Measurements from ENCODE around the gene SLITRK6.
"Not testable (repeated sequence)": the region's sequence is repeated elsewhere in the genome, so short reads cannot be mapped to it uniquely, and the experiment has no call there.

The SLITRK6 gene, protein sequence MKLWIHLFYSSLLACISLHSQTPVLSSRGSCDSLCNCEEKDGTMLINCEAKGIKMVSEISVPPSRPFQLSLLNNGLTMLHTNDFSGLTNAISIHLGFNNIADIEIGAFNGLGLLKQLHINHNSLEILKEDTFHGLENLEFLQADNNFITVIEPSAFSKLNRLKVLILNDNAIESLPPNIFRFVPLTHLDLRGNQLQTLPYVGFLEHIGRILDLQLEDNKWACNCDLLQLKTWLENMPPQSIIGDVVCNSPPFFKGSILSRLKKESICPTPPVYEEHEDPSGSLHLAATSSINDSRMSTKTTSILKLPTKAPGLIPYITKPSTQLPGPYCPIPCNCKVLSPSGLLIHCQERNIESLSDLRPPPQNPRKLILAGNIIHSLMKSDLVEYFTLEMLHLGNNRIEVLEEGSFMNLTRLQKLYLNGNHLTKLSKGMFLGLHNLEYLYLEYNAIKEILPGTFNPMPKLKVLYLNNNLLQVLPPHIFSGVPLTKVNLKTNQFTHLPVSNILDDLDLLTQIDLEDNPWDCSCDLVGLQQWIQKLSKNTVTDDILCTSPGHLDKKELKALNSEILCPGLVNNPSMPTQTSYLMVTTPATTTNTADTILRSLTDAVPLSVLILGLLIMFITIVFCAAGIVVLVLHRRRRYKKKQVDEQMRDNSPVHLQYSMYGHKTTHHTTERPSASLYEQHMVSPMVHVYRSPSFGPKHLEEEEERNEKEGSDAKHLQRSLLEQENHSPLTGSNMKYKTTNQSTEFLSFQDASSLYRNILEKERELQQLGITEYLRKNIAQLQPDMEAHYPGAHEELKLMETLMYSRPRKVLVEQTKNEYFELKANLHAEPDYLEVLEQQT

DNA sequence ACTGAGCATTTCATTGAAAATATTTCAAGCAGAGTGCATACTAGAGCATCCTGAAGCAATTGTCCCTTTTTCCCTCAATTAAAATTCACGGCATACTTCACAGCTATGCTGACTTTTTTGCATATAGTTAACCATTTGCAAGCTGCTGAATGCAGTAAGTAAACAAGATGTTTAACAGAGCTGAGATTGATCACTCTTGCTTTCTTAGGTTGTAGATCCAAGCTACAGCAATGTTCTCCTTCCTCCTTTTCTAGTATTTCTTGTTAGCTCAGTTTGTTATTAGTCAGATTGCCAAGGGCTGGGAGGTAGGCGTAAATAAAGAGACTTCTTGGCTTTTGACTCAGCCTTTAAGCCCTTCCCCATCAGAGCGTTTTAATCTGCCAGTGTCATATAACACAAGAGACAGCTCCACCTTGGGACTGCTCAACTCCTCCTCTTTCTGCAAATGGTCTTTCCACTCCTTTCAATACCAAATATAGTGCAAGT lies at the start of gene SLITRK6:
TSS of gene SLITRK6 (minus strand) at position 323 of the 486 bp plus-strand sequence. CDS start 2,911 bp downstream, outside the sequence.
- no peak for DNase-seq

DNA sequence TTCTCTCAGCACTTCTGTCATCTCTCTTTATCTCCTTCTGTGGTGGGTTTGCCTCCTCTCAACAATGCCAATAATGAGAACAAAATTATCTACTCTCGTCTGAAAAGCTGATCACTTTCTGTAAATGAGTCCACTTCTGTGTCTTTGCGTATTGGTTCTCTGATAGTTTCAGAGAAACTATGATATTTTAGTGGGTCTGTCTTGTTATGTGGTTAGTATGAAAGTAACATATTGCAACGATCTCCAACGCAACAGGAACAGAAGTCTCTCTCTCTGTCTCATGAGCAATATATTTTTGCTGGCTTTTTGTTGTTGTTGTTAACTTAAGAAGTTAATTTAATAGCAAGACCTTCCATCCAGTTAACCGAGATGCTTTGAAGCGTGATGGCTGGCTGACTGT lies 47.8 kb upstream of the SLITRK6 start:
- DNase-seq, result no peak

DNA sequence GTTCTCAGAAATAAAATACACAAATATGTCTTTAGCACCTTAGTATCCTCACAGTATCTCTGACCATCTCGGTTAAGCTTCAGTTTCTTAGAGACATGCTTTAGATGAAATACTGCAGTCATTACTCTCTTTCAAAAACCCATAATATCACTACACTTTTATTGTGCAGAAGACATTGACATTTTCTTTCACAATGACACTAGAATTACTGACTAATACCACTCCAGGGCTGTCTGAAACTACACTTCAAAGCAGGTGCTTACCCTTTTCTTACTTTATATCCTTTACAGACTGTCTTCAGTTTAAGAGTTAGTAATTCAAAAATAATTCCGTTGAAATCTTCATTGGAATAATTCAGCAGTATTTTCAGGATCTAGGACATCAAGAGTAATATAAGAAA lies 42.2 kb upstream of the SLITRK6 start:
- no peak for DNase-seq

DNA sequence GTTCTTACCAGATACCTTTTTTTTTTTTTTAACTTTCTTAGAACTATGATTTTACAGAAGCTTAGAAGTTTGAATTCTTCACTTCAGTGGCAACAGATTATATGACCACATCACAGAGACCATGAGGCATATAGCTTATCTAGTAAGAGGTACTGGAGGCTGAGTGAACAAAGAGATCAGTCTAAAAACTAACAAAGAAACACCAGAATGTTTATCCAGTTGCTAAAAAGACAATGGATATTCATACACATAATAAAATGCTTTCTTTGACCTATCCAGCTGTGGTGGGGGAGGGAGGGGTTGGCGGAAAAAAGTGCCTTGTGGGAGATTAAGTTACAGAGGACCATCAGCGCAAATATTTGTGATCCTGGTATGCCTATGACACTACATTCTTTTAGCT lies 34.7 kb upstream of the SLITRK6 start:
- no peak for DNase-seq

DNA sequence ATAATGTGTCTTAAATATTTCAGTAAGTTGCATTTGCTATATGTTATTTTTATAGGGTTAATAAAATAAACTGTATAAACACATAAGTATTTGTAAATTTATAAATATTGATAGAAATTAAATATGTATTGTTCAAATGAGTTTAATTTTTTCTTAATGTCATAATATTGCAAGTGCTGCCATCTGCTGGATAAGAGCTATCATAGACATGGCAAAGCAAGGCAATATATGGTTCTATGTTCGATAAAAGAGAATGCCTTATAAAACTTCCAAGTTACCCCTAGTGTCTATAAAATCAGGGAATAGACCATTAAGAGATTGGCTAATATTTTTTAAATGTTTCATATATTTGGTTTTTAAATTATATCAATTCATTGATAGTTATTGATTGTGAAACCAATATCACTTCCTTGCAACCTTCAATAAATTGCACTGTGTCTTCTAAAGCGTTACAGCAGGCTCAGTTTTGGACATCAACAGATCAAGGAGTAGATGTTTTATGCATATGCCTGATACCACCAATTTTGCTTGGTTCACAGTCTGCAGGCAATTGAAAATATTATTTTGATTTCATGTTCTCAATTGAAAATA lies 29.0 kb upstream of the SLITRK6 start:
- DNase-seq, result no peak

DNA sequence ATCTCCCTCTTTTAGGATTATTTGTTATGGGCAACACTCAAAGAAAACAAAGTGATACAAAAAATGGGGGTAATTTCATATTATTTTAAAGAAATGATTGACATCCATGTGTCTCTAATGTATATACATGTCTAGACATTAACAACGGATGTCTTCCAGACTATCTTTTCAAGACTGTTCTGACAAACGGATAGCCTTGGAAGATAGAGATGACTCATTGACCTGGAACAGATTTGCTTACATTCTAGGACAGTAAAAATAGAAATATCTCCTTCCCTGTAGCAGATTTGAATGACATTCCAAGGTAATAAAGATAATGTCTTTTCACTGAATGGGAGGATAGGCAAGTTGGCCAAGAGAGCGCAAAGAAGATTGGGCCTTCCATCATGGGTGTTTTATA lies 26.2 kb upstream of the SLITRK6 start:
- no peak for DNase-seq

DNA sequence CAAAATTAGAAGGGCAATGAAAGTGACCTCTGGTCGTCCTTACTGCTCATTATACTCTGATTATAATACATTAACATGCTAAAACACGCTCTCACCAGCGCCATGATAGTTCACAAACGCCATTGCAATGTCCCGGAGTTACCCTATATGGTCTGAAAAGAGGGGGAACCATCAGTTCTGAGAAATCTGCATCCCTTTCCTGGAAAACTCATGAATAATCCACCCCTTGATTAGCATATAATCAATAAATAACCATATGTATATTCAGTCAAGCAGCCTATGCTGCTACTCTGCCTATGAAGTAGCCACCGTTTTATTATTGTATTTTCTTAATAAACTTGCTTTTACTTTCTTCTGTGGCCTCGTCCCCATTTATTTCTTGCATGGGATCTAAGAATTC lies 24.6 kb upstream of the SLITRK6 start:
- no peak for DNase-seq

DNA sequence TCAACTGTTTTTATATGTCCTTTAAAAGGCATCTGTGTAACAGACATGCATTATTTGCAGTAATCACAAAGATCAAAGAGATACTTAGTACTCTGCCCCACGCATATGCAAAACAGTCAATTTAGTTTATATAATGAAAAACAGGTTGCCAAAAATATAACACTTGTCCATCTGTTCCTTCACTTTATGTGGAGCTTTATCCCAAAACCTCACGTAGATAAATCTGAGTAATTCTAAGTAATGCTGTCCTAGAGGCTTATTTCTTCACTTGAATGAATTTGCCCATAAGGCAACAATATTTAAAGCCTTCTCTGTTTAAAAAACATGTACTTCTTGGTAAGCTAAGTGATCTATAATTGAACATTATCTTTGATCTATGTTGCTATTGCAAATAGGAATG lies 20.3 kb upstream of the SLITRK6 start:
- DNase-seq, result no peak

DNA sequence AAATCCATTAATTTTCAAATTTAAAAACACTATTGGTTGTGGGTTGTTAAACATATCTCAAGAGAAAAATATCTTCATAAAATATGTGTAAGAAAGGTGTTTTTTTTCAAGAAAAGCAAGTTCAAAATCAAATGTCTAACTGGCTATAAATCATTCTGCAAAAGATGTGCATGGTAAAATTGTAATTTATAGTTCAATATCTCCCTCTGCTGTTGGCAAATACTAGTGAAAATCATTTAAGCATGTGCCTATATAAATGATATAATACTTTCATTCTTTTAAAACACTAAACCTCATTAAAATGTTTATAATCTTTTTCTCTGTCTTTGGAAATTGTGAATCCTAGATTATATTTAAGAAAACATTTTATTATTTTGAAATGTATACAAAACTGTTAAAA lies 17.2 kb upstream of the SLITRK6 start:
- no peak for DNase-seq

DNA sequence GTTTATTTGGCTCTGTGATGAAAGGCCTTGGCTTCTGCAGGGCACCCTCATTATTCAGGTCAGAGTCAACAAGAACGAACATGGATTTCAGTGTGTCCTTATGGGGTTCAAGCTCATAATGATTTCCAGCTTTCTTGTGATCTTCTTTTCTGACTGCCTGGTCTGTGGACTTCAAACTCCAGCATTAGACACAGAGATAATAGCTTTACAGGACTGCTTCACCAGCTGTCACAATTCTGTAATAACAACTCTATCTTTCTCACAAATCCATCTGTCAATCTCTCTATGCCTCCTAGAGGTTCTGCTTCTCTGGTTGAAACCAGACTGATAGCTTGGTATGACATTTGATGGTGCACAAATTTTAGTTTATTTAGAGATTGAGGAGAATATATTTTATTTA lies 13.1 kb upstream of the SLITRK6 start:
- DNase-seq, result no peak

DNA sequence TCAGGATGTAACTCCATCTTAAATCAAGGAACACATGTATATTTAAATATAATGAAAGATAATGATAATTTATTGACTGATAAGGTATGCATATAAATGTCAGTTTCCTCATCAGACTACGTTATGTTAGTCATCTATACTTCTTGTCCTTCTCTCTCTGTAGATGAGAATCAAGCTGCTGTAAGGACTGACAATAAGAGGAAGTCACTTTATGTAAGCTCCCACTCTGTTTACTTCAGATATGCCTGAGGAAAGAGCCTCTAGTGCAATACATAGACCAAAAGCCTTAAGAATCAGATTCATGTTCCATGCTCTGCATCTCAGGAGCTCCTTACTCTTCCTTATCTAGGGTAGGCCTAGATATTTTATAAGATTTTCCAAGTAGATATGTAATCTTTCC lies 9.6 kb upstream of the SLITRK6 start:
- DNase-seq, result no peak

DNA sequence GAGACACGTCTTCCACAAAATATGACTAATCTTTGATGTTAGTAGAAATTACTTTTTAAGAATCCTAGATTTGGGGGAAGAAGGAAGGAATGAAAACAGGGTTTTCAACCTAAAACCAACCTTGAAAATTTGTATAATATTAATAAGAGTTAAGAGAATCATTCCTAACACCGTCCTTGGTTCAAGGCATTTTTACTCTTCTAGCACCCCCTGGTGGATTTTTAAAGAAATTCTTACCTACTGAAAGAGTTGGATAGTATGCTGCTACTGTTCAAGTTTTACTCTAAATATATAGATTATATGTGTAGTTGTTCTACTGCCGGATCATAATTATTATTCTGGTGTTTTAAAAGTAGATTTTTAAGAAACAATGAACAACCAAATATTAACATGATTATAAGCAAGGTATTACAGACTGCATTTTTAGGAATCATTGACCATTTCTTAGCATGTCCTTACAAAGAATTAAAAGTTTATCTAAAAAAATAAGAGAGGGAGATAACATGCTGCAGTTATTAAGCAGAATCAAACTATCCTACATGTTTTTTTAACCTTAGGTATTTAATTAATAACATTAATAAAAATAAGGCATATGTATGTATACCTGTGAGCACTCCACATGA lies 7.4 kb upstream of the SLITRK6 start:
- no peak for DNase-seq

DNA sequence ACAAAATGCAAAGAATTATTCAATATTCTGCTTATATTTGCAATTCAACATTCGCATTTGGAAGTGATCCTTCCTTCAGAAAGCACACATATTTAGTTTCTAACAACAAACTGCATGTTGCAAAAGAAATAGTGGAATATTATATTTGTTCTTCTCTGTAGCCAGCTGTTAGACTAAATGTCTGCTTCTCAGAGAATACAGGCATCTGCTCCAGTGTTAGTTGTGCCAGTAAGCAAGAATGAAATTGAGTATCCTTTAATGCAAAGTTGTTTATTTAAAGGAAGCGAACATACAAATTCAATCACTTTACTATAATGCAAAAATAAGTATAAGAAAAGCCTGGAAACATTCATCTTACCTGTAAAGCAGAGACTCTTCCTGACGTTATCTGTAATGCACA lies 663 bp downstream of the SLITRK6 start:
- no peak for DNase-seq

DNA sequence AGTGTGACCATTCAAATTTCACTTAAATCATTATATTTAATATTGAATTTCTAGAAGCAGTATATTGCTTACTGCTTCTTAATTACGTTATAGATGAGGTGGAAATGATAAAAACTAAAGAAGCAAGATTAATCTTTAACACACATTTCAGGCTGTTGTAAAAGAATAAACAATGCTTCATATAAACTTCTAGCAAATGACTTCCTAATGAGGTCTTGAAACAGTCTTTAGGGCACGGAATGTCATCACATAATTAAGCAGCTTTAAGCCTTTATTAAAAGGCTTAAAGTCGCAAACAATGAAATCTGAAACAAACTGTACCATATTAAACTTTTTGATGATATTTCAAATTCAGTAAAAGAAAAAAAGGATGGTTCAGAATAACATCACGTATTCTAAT lies 1.9 kb downstream of the SLITRK6 start:
- no peak for DNase-seq

DNA sequence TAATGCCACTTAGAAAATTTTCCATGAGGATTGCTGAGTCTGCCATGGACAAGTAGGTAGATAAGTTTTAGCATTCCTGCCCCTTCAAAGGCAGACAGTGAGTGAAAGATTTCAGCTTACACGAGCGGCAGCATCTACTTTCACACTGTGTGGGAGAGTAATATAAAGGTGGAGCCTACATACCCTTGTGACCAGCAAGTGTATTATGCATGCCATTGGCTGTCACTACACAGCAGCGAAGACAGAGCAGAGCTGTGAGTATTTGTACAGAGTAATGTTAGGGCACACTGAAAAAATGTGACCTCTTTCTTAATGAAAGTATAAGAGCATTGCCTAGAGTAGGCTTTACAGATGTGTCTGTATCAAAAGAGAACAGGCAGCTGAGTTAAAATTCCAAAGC lies 14.0 kb downstream of the SLITRK6 start:
- DNase-seq, result no peak

DNA sequence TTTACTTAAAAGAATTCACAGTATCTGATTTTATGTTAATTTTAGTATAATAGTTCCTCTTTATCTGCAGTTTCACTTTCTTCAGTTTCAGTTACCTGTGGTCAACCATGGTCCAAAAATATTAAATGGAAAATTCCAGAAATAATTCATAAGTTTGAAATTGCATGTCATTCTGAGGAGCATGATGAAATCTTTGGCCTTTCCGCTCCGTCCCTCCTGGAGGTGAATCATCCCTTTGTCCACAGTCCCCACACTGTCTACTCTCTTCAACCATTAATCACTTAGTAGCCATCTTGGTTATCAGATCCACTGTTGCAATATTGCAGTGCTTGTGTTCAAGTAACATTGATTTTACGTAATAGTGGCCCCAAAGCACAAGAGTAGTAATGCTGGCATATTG lies 26.9 kb downstream of the SLITRK6 start:
- no peak for DNase-seq

DNA sequence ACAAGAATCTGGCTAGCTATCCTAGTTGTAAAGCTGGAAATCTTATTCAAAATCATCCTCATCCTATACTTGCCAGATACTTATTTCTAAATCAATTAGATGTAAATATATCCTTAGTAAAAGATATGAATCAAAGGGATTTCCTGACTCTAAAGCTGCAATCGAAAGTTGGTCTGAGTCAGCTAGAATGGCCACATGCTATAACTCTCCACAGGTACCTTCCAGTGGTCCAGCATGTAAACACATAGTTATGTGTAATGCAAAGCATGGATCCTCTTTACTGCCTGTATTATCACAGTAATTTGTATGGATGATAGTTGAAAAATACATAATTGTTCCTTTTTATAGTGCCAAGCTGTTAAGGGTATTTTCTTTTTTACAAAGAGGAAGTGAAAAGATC lies 27.4 kb downstream of the SLITRK6 start:
- no peak for DNase-seq

DNA sequence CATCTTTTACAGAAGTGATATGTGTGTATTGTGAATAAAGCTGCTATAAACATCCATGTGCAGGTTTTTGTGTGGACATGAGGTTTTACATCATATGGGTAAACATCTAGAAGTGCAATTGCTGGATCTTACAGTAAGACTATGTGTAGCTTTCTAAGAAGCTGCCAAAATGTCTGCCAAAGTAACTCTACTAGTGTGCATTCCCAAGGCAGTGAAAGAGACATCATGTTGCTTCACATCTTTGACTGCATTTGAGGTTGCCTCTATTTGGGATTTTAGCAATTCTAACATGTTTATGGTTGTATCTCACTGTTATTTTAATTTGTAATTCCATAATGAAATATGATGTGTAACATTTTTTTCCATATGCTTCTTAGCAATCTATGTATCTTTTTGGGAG lies 30.3 kb downstream of the SLITRK6 start:
- no peak for DNase-seq

DNA sequence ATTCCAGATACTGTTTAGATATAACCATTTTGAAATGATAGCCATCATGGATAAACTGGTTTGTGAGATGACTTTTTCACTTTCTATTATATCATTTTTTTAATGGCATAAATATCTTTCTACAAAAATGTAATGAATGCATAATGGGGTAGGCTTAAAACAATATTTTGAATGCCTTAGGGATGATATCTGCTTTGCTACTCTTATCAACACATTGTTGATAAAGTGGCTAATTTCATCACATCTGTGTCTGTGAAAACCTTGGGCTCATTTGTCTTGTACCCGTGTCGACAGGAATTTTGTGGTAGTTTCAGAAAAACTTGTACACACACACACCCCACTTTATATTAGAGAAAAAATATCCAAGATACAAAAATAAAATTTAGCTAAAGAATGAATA lies 44.1 kb downstream of the SLITRK6 start:
- no peak for DNase-seq

DNA sequence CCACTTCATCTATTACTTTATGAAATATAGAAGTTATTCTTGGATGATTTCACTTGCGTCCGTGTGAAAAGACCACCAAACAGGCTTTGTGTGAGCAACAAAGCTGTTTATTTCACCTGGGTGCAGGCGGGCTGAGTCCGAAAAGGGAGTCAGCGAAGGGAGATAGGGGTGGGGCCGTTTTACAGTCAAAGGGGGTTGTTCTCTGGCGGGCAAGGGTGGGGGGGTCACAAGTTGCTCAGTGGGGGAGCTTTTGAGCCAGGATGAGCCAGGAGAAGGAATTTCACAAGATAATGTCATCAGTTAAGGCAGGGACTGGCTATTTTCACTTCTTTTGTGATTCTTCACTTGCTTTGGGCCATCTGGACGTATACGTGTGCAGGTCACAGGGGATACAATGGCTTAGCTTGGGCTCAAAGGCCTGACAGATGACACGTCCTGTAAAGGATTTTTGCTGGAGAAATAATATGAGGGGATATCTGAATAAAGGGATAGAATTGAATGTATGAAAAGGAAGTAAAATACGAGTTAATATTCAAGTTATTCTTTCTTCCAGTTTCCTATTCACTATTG lies 55.9 kb downstream of the SLITRK6 start:
- DNase-seq, result not testable (repeated sequence)

Data from DMS79 treated with DMSO at 0.1 percent for 48 hours (cell line).